Left hindlimb (tissue), 1 donor: ENCODE measurements around the gene MSX1.
A peak's percentile ranks its signal among the peaks of the same experiment; 100 is the strongest.

Source experiments
- DNase-seq: peaks from one replicate; pipeline ENCODE4 v3.0.0-alpha.2; 2018

MSX1 gene

DNA sequence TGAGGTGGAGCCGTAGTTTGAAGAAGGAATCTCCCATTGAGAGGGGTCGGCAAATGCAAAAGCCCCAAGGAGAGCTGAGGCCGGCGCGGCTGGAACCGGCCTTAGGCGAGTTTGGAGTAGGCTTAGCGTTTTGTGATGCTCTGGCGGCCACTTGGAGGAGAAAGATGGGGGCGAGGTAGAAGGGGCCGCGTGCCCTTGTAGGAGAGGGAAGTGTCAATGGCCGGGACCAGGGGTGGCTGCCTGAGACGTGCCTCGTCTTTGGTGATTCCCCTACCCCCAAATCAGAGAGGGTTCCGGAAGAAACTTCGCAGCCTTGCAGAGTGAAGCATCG is 11.7 kb downstream of the MSX1 start:
- DNase-seq, result no peak

DNA sequence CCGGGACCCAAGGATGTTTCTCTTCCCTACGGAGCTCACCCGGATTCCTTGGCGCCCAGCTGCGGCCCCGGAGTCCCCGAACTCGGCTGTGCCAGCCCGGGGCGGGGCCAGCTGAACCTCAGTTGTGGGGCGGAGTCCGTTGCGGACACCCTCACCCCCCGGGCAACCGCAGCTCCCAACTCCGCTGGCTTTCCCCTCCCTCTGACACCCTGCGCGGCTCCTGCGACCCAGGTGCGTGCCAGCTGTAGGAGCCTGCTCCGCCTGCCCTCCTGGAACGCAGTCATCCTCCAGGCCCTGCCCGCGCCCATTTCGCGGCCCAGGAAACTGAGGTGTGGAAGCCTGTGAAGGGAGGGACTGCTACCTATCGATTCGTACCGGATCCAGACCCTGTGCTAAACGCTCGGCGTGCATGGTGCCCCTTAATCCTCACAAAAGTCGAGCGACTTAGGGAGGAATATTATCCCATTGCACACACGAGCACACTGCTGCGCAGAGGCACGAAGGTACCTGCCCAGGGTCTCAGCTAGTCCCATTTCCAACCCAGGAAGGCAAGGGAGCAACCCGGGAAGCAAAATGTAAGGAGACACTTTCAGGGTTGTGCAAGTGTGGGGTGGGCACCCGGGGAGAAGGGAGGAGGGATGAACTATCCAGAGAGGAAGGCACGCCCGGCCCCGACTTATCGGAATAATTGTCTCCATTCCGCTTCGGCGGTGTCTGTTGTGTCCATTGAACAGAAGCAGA is 12.3 kb downstream of the MSX1 start:
- DNase-seq, result no peak

DNA sequence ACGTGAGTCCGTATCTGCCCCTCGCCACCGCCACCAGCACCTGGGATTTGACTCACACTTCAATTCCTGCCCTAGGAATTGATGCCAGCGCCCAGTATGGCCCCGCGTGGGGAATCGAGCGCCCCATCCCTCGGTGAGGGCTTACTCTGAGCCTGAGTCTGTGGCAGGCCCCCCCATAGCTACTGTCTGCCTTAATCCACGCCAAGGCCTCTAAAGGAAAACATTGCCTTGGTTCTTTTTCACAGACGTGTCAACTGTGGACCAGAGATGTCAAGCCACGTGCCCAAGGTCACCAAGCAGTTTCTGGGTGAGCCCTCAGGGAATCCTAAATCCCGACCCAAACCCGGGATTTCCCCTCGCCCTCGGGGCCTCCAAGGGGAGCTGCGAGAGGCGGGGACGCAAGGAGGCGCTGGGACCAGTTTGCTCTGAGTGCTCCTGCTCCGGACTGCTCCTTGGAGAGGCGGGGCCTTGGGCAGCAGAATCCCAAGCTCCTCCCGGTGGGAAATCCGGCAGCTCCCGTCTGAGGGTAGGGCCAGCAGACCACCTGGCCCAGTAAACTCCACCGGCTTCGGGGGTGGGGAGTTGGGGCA is 12.9 kb downstream of the MSX1 start:
- no peak for DNase-seq

DNA sequence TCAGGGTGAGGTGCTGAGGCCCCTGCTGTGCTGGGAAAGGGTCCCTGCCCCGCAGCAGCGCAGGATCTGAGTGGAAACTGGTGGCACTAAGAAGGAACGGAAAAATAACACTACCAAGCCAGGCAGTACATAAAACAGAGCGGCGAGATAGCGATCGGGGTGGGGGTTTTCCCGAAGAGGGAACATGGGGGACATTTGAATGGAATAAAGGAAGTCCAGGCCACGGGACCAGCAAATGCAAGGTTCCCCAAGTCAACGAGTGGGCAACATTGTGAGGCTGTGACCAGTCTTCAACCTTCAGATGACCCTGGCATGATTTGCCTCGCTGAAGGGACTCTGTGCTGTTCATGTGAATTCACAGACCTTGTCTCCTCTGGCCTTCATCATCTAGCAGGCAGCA is 13.7 kb downstream of the MSX1 start:
- DNase-seq, result no peak

DNA sequence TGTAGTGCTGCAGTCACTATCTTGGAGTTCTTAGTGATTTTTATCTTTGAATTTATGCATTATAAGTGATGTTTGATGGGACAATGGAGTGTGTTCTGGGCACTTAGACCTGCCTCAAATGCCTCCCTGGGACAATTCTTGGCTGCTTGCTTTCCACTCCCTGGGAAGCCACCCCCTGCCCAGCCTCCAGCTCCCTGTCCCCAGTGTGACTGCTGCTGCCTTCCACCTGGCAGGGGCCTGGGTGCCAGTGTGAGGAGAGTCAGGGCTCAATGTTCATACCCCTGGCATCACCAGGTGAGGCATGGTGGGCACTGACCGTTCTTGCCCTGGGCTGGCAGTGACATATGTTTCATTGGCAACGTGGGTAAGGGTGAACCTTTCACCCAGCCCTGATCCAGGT is 14.8 kb downstream of the MSX1 start:
- DNase-seq, result no peak

DNA sequence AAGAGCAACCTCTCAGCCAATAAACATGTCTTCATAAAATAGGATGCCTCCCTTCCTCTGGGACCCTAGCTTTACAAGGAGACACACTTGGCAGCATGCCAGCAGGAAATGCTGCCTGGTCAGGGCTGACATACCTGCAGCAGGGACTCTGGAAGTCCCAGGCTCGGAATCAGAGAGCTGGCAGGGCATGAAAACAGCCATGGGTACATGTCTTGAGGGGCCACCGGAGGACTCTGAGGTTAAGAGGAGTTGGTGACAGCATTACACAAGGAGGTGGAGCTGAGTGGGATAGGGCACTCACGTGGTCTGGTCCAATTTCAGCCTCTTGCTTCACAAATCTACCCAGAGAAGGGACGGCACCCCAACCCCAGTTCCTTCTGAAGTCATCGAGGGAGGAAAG is 15.7 kb downstream of the MSX1 start:
- no peak for DNase-seq

DNA sequence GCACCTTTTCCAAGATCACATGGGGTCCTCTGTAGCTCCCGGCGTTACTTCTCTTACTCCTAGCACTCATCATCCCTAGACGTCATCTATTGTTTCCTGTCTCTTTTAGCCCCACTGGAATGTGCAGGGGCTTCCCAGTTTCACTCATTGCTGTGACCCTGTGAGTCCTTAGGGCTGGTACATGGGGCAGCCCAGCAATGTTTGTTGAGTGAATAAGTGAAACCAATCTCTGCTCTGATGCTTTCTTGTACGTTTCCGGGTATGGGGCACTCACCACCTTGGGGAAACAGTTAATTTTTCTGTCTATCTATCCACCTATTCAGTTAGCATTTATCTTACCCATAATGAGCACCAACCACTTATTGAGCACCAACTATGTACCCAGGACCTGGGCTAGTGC is 16.1 kb downstream of the MSX1 start:
- DNase-seq, result no peak

DNA sequence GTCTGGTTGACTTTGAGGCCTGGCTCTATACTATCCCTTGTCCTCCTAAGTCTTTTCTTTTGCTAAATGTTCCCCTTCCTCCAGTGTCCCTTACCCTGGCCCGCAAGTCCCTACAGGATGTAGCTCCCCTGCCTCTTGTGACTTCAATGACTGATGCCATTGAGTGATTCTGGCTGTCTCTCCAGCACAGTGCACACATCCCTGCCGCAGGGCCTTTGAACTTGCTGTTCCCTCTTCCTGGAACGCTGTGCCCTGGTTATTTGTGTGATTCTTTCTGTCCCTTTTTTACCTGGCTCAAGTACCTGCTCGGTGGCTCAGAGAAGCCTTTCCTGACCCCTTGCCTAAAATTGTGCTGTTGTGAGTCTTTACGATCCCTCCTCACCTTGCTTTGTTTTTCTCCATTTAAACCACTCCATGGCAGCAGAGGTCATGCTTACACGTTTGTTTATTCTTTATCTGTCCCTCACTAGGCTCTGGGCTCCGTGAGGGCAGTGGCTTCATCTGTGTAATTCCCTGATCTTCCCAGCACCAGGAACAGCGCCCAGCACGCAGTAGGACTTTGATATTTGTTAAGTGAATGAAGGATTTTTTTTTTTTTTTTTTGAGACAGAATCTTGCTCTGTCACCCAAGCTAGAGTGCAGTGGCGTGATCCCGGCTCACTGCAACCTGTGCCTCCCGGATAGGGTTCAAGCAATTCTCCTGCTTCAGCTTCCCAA is 17.6 kb downstream of the MSX1 start:
- DNase-seq, result no peak

DNA sequence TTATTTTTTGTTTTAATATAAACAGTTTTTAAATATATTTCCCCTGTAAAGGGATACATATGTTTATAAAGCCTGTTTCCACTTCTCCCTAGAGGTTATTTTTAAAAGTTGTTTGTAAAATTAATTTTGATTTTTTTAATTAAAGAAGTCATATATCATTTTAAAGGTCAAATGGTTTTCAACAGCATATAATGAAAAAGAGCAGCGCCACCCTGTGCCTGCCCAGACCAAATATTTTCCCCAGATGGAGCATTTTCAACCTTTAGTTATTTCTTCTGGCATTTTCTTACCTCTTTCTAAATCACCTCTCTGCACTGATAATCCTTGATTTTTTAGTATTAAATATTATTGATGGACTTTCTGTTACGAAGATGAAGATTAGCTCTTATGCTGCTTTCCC is 21.0 kb downstream of the MSX1 start:
- DNase-seq, result no peak

DNA sequence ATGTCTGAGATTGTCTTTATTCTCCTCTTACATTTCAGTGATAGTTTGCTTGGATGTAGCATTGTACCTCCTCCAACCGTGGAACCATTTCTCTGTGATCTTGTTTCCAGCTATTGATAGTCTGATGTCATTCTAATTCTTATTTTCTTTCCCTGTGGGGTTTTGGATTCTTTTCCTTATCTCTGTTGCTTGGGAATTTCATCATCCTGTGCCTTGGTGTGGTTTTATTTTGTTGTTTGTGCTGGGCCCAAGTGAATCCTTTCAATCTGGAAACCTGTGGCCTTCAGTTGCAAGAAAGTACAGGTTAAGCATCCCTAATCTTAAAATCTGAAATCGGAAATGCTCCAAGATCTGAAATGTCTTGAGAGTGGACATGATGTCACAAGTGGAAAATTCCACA is 22.0 kb downstream of the MSX1 start:
- DNase-seq, result no peak

DNA sequence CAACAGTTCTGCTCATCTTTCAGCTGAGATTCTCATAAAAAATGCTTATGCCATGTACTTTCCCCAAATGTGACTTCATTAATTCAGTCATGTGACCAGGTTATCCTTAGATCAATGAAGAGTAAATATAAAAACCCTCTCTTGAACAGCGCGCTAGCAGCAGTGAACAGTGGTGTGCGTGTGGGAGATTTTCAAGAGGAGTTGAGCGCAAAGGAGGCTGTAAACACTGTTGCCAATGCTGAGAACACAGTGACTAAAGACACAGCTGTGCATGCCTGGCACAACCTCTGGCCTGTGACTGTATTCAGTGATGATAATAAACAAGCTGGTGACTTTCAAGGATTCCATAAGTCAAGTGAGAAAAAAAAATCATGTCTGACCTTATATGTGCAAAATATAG is 25.1 kb downstream of the MSX1 start:
- no peak for DNase-seq

DNA sequence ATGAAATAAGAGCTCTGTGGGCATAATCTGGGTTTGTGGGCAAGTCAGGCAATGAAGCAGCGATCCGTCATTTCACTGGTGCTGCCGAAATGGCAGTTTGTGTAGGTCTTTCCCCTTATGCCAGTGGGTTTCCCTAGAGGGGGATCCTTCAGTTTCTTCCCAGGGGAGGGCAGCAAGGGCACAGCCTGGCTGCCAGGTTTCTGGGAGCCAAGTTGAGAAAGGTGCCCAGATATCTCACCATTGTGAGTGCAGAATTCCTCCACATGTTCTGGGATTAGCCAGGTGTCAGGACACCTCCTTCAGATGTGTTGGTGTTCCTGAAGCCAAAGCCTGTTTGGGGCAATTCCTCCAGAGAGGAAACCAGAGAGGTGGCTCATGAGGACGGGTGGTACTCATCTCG is 28.0 kb downstream of the MSX1 start:
- DNase-seq, result no peak

DNA sequence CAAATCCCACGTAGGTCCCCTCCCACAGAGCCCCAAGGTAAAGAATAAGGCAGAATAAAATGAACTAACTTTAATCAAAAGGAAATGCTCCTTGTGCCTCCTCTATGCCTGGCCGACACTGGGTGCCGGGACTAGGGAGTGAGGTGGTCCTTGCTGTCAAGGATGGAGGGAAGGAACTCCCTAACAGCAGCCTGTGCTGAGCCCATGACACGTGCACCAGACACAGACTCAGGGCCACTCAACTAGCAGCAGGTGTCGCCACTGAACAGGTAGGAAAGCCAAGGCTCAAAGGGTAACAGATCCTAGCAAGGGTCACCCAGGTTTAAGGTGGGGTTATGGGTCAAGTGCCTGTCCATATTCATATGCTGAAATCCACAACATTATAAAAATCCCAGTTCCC is 29.2 kb downstream of the MSX1 start:
- DNase-seq, result no peak

DNA sequence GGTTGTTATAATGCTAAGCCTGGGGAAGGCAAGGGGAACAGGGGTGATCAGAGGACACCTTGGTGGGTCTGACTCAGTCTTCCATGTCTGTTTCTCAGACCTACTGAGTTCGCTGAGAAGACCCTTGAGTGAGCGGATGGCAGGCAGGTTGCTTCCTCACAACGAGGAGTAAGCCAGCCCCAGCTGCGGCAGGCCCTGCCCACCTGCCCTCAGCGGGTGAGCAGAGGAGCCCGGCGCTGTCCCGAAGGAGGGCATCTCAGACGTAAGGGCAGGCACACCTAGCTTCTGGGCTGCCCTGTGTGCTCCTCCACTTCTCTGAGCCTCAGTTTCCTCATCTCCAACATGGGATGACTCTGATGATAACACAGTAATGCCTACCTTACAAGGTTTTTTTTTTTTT is 30.3 kb downstream of the MSX1 start:
- DNase-seq, result no peak

DNA sequence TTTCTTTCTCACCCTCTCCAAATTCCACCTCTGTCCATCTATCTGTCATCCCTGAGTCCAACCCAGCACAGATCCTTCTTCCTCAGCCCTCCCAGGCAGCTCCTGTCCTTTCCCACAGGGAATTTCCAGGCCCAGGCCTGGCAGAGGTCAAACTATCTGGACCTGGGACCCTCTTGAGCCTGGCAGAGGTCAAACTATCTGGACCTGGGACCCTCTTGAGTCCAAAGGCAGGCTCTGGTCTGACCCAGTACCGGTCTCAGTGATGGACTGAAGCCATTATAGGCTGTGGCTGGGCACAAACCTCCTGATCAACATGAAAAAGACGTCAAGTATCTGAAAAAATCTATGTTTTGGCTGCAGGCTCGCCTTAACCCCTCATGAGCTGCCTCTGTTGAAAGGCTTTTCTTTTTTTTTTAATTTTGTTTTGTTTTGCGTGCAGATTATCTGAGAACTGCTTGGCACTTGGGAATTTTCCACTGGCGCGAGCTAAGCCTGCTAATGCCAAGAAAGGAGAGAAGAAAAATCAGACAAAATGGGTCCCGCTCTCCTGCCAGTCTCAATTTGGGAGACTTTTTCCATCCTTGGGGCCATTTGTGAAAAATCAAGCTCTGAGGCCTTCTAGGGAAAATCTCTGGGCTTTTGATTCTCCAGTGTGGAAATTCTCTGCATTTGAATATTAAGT is 31.2 kb downstream of the MSX1 start:
- DNase-seq, result no peak

DNA sequence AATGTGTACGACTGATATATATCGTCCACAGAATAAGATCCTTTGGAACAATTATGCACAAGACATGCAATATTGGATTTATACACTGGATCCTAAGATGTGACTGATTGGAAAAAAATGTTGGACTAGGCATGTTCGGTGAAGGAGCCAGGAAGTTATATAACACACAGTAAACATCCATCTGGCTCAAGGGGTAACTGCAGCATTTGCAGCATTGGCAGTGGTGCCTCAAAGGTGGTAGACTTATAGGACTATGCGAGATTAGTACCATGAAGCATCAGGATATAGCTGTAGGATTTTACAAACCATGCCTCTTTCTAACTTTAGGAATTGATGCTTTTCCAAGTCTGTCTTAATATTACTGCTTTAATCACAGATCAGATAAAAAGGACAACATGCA is 34.3 kb downstream of the MSX1 start:
- no peak for DNase-seq

DNA sequence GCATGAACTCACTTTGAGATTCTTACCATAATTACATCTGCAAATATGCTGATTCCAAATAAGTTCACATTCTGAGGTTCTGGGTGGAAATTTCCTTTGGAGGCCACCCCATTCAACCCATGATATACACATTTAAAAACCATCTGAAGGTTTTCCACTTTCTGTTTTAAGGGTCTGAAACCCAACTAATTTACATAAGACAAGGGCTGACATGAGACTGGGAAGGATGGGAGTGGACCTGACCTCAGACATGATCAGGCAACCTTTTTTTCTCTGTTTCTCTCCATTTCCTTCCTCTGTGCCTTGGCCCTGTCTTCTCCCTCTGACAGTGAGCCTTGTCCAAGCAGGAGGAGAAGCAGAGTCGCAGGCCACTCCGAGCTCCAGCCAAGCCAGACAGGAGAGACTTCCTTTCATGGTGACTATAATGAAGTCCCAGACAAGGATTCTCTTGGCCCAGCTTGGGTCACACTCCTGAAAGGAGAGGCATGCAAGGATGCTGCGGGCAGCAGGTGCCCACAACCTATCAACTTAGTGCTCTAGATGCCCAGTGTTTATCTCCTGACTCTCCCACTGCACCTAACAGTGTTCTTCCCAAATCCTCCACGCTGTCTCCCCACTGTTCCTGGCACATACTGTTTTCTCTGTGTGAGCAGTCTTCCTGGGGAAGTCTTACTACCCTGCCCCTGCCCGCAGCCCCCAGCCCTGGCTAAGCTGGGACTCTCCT is 39.9 kb downstream of the MSX1 start:
- no peak for DNase-seq

DNA sequence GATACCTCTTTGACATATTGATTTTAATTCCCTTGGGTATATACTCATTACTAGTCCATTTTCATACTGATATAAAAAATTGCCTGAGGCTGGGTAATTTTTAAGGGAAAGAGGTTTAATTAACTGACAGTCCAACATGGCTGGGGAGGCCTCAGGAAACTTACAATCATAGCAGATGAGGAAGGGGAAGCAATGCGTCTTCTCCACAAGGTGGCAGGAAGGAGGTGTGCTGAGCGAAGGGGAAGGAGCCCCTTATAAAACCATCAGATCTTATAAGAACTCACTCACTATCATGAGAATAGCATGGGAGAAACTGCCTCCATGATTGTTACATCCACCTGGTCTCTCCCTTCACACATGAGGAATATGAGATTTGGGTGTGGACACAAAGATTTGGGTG is 42.4 kb downstream of the MSX1 start:
- no peak for DNase-seq

DNA sequence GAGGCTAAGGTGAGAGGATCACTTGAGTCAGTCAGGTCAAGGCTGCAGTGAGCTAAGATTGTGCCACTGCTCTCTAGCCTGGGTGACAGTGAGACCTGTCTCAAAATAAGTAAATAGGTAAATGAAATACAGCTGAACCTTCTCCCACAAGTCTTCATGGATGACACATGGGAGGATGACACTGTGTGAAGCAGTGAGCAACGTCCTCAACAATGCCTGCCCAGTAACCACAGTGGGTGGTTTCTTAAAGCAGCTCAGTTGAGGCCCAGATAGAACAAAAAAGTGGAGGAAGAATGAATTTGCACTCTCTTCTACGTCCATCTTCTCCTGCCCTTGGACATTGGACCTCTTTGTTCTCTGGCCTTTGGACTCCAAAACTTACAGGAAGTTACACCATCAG is 52.7 kb downstream of the MSX1 start:
- no peak for DNase-seq

DNA sequence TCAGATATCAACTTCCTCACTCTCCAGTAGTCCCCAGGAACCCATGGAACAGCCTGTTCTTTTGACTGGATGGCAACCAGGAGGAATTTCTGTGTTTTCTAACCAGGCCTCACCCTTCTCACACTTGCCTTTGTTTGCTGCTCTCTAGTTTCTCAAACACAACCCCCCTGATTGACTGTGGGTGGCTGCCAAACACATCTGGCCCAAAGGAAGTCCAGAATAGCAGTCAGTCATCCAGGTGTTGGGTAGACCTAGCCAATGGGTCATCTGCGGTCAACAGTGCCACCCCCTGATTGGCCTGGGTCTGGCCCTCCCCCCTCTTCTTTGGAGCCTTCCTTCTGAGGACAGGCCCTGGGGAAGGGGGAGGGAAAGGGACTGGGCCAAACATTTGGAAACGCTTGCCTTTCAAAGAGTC is 53.7 kb downstream of the MSX1 start:
- DNase-seq, result peak; percentile 56
